ENCODE data around the gene STOX2.
"Not testable (repeated sequence)": the region's sequence is repeated elsewhere in the genome, so short reads cannot be mapped to it uniquely, and the experiment has no call there.

The STOX2 gene

GRCh38 chr4:183936574-183937345, 31.7 kb downstream of the STOX2 start:
- no peak for DNase-seq

- DNase-seq: no peak
Measured at GRCh38 chr4:183940864-183941263, 35.8 kb downstream of the STOX2 start.

- no peak for DNase-seq
Measured at GRCh38 chr4:183941964-183942363, 36.9 kb downstream of the STOX2 start.

- DNase-seq: no peak
Measured at GRCh38 chr4:183945741-183946140, 40.6 kb downstream of the STOX2 start.

- DNase-seq: no peak
Measured at GRCh38 chr4:183950536-183950935, 45.4 kb downstream of the STOX2 start.

GRCh38 chr4:183952652-183953051, 47.5 kb downstream of the STOX2 start:
- not testable (repeated sequence) for DNase-seq

- no peak for DNase-seq
Measured at GRCh38 chr4:183959319-183960045, 54.4 kb downstream of the STOX2 start.

GRCh38 chr4:183960046-183960420, 54.9 kb downstream of the STOX2 start:
- DNase-seq: peak; percentile 11

- DNase-seq: no peak
Measured at GRCh38 chr4:183960962-183961541, 55.9 kb downstream of the STOX2 start.

- DNase-seq: no peak
Measured at GRCh38 chr4:183961795-183962194, 56.7 kb downstream of the STOX2 start.

GRCh38 chr4:183962419-183962818, 57.3 kb downstream of the STOX2 start:
- no peak for DNase-seq

GRCh38 chr4:183966371-183966770, 61.3 kb downstream of the STOX2 start:
- DNase-seq: no peak

- DNase-seq: no peak
Measured at GRCh38 chr4:183967266-183967665, 62.2 kb downstream of the STOX2 start.

GRCh38 chr4:183968502-183968901, 63.4 kb downstream of the STOX2 start:
- no peak for DNase-seq

- DNase-seq: no peak
Measured at GRCh38 chr4:183968931-183969330, 63.8 kb downstream of the STOX2 start.

- DNase-seq: no peak
Measured at GRCh38 chr4:183969596-183969995, 64.5 kb downstream of the STOX2 start.

GRCh38 chr4:183971929-183972490, 66.9 kb downstream of the STOX2 start:
- no peak for DNase-seq

- DNase-seq: no peak
Measured at GRCh38 chr4:183977707-183978106, 72.6 kb downstream of the STOX2 start.

- no peak for DNase-seq
Measured at GRCh38 chr4:183984566-183984965, 79.5 kb downstream of the STOX2 start.

- no peak for DNase-seq
Measured at GRCh38 chr4:183985786-183986185, 80.7 kb downstream of the STOX2 start.

GRCh38 chr4:183986291-183986970, 81.3 kb downstream of the STOX2 start:
- DNase-seq: no peak

- peak; percentile 19 for DNase-seq
Measured at GRCh38 chr4:183986971-183987946, 82.2 kb downstream of the STOX2 start.

All from NCI-H69 (cell line).